Keratinocyte (primary cell): ENCODE measurements around the gene PROC.

Experiments
- EZH2 ChIP-seq: IDR thresholded peaks from one replicate; pipeline ENCODE4 v1.6.1; 2012; ENCODE audit warnings: inconsistent platforms, mild to moderate bottlenecking, low read length, moderate library complexity
- TF ChIP-seq, protein P1 (sequence below), 3 experiments: IDR thresholded peaks in 1 of 3; conservative IDR thresholded peaks in 1 of 3; optimal IDR thresholded peaks in 1 of 3; 2 replicates in 2 of 3; 3 replicates in 1 of 3; pipeline versions ENCODE3 to v1.5.1; 2011; ENCODE audit warnings: low read length in 3 of 3, mild to moderate bottlenecking in 3 of 3, moderate library complexity in 2 of 3, control low read depth in 1 of 3, inconsistent platforms in 1 of 3; ENCODE audit not compliant: insufficient read depth in 2 of 3; ENCODE audit errors: extremely low read depth in 1 of 3

GRCh38 chr2:127413782-127414637 is 4.2 kb upstream of the PROC start:
- TF ChIP-seq EZH2: no peak
- TF ChIP-seq, protein P1, sequence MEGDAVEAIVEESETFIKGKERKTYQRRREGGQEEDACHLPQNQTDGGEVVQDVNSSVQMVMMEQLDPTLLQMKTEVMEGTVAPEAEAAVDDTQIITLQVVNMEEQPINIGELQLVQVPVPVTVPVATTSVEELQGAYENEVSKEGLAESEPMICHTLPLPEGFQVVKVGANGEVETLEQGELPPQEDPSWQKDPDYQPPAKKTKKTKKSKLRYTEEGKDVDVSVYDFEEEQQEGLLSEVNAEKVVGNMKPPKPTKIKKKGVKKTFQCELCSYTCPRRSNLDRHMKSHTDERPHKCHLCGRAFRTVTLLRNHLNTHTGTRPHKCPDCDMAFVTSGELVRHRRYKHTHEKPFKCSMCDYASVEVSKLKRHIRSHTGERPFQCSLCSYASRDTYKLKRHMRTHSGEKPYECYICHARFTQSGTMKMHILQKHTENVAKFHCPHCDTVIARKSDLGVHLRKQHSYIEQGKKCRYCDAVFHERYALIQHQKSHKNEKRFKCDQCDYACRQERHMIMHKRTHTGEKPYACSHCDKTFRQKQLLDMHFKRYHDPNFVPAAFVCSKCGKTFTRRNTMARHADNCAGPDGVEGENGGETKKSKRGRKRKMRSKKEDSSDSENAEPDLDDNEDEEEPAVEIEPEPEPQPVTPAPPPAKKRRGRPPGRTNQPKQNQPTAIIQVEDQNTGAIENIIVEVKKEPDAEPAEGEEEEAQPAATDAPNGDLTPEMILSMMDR (optimal IDR thresholded peaks at IDR 0.05 in 1 of 3, IDR thresholded peaks at IDR 0.05 in 1 of 3, conservative IDR thresholded peaks at IDR 0.05 in 1 of 3; ENCODE audit: extremely low read depth in 1 of 3, insufficient read depth in 2 of 3, low read length in 3 of 3): no peak
